NCI-H1417 treated with DMSO at 0.1 percent for 48 hours (cell line): ENCODE measurements around the gene RBMS3.
"Not testable (repeated sequence)": the region's sequence is repeated elsewhere in the genome, so short reads cannot be mapped to it uniquely, and the experiment has no call there.

Experiments used
- DNase-seq: peaks from one replicate; lab custom pipeline; 2025; lab: John Stamatoyannopoulos, UW

Gene RBMS3

GRCh38 chr3:29339016-29339833, 58.4 kb downstream of the RBMS3 start:
- no peak for DNase-seq

- DNase-seq, result no peak
Measured at GRCh38 chr3:29344154-29344553, 63.3 kb downstream of the RBMS3 start.

DNA sequence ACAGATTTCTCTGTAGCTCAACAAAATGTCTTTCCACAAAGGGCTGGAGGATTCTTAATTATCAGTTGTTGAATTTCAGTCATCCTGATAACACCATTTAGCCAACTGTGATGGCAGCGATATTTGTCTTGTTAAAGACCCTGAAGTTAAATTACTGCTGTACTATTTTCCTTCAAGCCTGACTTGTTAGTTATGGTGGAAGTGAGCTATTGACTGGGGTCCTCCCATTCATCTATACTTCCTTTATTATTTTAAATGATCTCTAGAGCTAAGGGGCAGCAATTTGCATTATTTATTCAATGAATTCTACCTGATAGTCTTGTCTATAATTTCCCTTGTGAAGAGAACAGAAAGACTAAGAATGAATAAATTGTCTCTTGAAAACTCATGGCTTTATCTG, 64.1 kb downstream of the RBMS3 start:
- DNase-seq, result no peak

GRCh38 chr3:29345516-29346300, 64.8 kb downstream of the RBMS3 start:
- DNase-seq, result no peak

GRCh38 chr3:29346828-29347227, 66.0 kb downstream of the RBMS3 start:
- DNase-seq, result no peak

- DNase-seq, result no peak
Measured at GRCh38 chr3:29347412-29347811, 66.5 kb downstream of the RBMS3 start.

DNA sequence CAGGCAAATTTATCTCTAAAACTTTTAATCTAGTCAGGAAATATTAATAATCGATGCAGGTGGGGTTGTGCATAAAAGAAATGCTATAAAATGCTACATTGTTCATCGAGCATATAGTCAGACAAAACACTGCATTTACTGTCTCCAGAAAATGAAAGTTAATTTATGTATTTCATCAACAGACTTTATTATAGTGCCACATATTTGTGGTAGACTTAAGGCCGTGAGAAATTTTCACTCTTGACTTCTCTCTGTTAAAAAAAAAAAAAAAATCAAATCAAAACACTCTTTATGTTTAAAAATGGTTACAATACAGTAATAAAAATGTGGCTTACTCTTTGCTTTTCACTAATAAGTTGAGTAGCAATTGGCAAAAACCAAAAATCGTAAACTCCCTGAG, 67.4 kb downstream of the RBMS3 start:
- no peak for DNase-seq

GRCh38 chr3:29349049-29349448, 68.2 kb downstream of the RBMS3 start:
- DNase-seq, result no peak

- no peak for DNase-seq
Measured at GRCh38 chr3:29353807-29354206, 72.9 kb downstream of the RBMS3 start.

DNA sequence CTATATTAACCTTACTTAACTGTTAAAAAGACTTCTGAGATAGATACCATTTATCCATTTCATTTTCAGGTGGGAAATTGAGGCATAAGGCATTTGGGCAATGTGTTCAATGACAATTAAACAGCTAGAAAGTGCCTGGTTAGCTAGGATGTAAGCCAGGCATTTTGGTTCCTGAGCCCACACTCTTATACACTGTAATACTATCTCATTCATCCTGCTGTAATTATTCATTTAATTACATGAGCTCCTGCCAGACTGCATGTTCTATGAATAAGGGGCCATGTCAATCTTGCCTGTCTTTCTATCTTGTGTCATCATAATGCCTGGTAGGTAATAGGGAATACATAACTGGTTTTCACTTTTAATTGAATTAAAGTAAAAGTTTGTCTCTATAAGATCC, 74.0 kb downstream of the RBMS3 start:
- no peak for DNase-seq

- no peak for DNase-seq
Measured at GRCh38 chr3:29356062-29356461, 75.2 kb downstream of the RBMS3 start.

DNA sequence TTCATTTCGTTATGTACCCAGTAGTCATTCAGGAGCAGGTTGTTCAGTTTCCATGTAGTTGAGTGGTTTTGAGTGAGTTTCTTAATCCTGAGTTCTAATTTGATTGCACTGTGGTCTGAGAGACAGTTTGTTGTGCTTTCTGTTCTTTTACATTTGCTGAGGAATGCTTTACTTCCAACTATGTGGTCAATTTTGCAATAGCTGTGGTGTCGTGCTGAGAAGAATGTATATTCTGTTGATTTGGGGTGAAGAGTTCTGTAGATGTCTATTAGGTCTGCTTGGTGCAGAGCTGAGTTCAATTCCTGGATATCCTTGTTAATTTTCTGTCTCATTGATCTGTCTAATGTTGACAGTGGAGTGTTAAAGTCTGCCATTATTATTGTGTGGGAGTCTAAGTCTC, 79.4 kb downstream of the RBMS3 start:
- not testable (repeated sequence) for DNase-seq

DNA sequence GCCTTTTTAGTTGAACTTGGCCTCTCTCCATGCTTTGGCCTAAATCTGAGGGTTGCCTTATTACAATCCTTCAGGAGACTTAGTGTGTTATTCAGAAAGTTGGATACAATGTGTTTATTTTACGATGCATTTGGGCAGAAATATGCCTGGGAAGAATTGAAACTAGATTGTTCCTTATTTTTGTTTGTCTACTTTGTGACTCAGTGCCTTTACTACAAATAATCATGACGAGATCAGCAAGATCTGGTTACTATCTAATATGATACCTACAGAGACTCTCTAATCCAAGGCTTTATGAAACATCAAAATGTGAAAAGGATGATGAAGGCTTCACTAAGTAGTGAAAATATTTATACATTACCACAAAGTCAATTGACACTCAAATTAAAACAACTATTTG, 82.2 kb downstream of the RBMS3 start:
- DNase-seq, result no peak

DNA sequence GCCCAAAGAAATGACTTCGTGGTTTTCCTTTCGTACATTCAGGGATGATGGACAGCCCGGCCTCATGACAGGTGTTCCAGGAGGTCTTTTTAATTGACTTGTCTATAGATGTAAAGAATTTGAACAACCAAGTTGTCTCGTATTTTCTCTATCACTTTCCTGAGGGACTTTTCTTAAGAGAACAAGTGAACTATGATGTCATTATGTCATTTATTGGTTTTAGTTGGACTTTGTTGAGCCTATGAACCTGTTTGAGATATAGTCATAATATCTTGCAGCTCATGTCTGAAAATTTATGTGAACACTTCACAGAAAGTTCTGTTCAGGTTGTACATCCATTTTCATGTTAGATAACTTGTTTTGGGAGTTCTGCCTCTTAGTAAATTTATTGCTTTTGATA, 89.2 kb downstream of the RBMS3 start:
- DNase-seq, result no peak

- no peak for DNase-seq
Measured at GRCh38 chr3:29370476-29371420, 89.9 kb downstream of the RBMS3 start.

DNA sequence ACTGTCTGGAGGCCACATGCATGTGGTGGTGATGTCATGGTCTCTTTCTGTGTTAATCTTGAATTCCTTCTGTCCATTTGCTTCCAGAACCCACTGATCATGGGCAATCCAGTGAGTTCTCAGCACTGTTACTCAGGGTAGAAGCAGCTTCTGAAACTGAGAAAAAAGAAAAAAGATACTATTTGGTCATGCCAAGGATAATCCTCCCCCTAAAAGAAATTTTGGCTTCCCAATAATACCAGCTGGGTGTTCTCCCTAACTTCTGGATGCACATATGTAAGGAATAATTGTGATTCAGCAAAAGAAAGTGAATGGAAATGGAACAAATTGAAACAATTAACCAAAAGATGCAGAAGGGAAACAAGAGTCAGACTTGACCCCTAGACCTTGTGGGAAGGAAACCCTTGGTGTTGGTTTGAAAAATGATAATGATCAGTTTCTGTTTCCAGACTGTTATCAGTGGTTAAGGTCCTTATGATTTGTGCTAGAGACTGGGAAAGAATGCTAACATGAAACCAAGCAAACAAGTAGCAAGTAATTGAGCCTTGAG, 92.3 kb downstream of the RBMS3 start:
- DNase-seq, result no peak

DNA sequence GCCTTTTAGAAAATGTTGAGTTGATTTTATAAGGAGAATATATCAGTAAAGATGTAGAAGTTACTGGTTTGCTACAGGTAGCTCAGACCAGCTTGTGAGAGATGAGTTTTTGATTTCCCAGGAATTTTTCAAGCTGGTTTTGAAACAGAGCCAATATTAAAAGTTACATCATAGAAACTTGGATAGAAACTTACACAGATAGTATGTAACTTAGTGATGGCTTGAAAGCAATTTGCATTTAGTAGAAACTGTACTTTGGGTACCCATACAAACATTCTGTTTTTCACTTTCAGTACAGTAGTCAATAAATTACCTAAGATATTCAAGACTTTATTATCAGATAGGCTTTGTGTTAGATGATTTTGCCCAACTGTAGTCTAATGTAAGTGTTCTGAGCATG, 93.4 kb downstream of the RBMS3 start:
- DNase-seq, result no peak

GRCh38 chr3:29379097-29379496, 98.2 kb downstream of the RBMS3 start:
- no peak for DNase-seq

DNA sequence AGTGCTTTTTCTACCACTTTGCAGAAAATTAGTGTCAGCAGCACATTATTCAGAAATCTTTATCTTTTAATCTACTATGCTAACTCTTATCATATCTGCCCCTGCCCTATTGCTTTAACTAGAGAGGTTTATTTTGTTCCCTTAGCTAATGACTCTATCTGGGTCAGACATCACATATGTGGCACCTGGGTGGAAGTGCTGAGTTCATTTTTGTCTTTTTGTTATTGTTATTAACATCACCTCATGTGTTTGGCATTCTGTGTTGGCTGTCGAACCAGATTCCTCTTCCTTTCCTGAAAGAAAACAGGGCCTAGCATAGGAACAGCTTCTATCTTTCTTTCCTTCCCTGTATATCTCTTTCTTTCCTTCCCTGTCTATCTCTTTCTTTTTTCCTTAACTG, 100.7 kb downstream of the RBMS3 start:
- no peak for DNase-seq

DNA sequence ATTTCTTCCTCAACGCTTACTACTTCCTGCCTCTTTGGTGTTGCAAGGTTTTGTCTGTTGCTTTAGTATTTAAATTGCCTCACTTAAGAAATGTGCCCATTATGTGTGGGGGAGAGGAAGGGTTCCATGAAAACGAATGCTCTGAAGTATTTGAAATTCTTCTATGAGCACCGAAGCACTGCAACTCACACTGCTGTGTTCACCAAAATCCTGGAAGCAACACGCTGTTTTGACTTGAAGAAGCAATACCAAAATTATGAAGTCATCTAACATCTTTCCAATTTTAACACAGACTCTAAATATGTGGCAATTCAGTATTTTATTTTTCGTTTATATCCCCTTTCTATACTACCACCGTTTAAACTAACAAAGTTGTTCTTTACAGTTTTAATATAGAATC, 101.5 kb downstream of the RBMS3 start:
- no peak for DNase-seq

- DNase-seq, result no peak
Measured at GRCh38 chr3:29382845-29383244, 102.0 kb downstream of the RBMS3 start.

DNA sequence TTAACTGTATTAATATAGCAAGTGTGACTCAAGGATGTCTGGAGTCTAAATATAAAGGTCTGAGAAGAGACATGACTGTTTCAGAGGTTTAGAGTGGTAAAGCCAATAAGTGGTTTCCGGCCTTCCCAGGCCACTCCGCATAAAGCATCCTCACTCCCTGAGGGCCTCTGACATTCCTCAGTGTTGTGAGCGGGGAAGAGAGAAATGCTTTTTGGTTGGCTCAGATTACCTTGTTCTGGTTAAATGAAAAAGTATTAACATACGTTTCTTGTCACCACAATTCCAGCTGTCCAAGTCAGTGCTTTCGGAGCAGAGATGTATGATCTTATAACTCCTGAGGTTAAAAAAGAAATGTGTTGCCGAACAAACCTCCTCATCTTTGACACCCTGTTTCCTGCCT, 103.8 kb downstream of the RBMS3 start:
- DNase-seq, result no peak
